WTC11 (cell line): ENCODE results near the gene LGSN. TPM values are rescaled to one million over a fixed set of nuclear protein-coding genes. Genes with fewer than 3 reads are reported as not detected.
"Not testable (repeated sequence)": the region's sequence is repeated elsewhere in the genome, so short reads cannot be mapped to it uniquely, and the experiment has no call there.

ENCODE experiments used
- ATAC-seq: fragments of 200-7000 bp; cut with Tn5 transposase; 2 replicates; pipeline ENCODE4 v1.10.0; 2021; ENCODE audit warnings: mild to moderate bottlenecking, moderate library complexity
- CTCF ChIA-PET: fragments of 300-600 bp; sonication (Branson Sonifier 250); formaldehyde crosslinking; loops from one replicate; lab custom pipeline; 2021; ENCODE audit warnings: antibody characterized with exemption; lab: Charles Lee
- POLR2A ChIA-PET: fragments of 350-600 bp; sonication (Branson Sonifier 250); formaldehyde crosslinking; loops from one replicate; lab custom pipeline; 2021; ENCODE audit warnings: antibody characterized with exemption; lab: Charles Lee
- DNase-seq: peaks from one replicate; pipeline ENCODE4 v3.0.0; 2021; ENCODE audit warnings: low spot score
- H3K27ac Mint-ChIP-seq: 2 replicates; pipeline ENCODE4 v1.8.0; 2021; ENCODE audit warnings: mixed read lengths
- H3K27me3 Mint-ChIP-seq: 2 replicates; pipeline ENCODE4 v1.8.0; 2021; ENCODE audit warnings: low read depth, mild to moderate bottlenecking, moderate library complexity, mixed read lengths
- H3K36me3 Mint-ChIP-seq: 2 replicates; pipeline ENCODE4 v1.8.0; 2021; ENCODE audit warnings: mixed read lengths
- H3K4me1 Mint-ChIP-seq: 2 replicates; pipeline ENCODE4 v1.8.0; 2022; ENCODE audit warnings: mixed read lengths
- H3K4me3 Mint-ChIP-seq: 2 replicates; pipeline ENCODE4 v1.8.0; 2021; ENCODE audit warnings: mild to moderate bottlenecking, moderate library complexity, mixed read lengths
- H3K9me3 Mint-ChIP-seq: 2 replicates; pipeline ENCODE4 v1.8.0; 2021; ENCODE audit warnings: mixed read lengths
- AFF4 ChIP-seq: sonication (generic); formaldehyde crosslinking; IDR thresholded peaks from 2 replicates; pipeline ENCODE4 v1.8.1; 2023; ENCODE audit warnings: mild to moderate bottlenecking, missing genetic modification reagents, borderline replicate concordance
- CBFB ChIP-seq: sonication (generic); formaldehyde crosslinking; IDR thresholded peaks from 2 replicates; pipeline ENCODE4 v1.8.1; 2022; ENCODE audit warnings: mild to moderate bottlenecking, low read depth, missing genetic modification reagents
- CREB1 ChIP-seq: sonication (generic); formaldehyde crosslinking; IDR thresholded peaks from 2 replicates; pipeline ENCODE4 v1.8.0; 2023; ENCODE audit warnings: mild to moderate bottlenecking, missing genetic modification reagents
- CREM ChIP-seq: sonication (generic); formaldehyde crosslinking; IDR thresholded peaks from 2 replicates; pipeline ENCODE4 v1.8.1; 2022; ENCODE audit warnings: mild to moderate bottlenecking, missing genetic modification reagents, moderate library complexity
- NFATC4 ChIP-seq: fragments of 250-450 bp; sonication (Bioruptor Pico); IDR thresholded peaks from 2 replicates; pipeline ENCODE4 v1.9.0; 2021; ENCODE audit warnings: mild to moderate bottlenecking
- ZNF121 ChIP-seq: sonication (generic); formaldehyde crosslinking; IDR thresholded peaks from 2 replicates; pipeline ENCODE4 v1.8.0; 2023; ENCODE audit warnings: missing genetic modification reagents
- ZNF396 ChIP-seq: fragments of 250-450 bp; sonication (Bioruptor Pico); IDR thresholded peaks from 2 replicates; pipeline ENCODE4 v1.8.0; 2021; ENCODE audit warnings: mild to moderate bottlenecking, moderate library complexity, borderline replicate concordance
- ZNF423 ChIP-seq: fragments of 250-450 bp; sonication (Bioruptor Pico); IDR thresholded peaks from 2 replicates; pipeline ENCODE4 v2.1.2; 2022; ENCODE audit warnings: mild to moderate bottlenecking, moderate library complexity
- ZNF671 ChIP-seq: fragments of 250-450 bp; sonication (Bioruptor Pico); IDR thresholded peaks from 2 replicates; pipeline ENCODE4 v1.8.0; 2021; ENCODE audit warnings: mild to moderate bottlenecking
- total RNA-seq: library from RNA; stranded (reverse); gene quantifications from 3 replicates; pipeline ENCODE4 v1.2.3, GENCODE V29; 2021
- TF ChIP-seq, protein P1 (sequence below): fragments of 250-450 bp; sonication (Bioruptor Pico); IDR thresholded peaks from 2 replicates; pipeline ENCODE4 v1.8.0; 2021; ENCODE audit warnings: mild to moderate bottlenecking
- TF ChIP-seq, protein P2 (sequence below): sonication (generic); formaldehyde crosslinking; IDR thresholded peaks from 2 replicates; pipeline ENCODE4 v1.8.0; 2022; ENCODE audit warnings: missing genetic modification reagents
- TF ChIP-seq, protein P3 (sequence below): sonication (generic); formaldehyde crosslinking; IDR thresholded peaks from 2 replicates; pipeline ENCODE4 v1.8.0; 2023; ENCODE audit warnings: missing genetic modification reagents, mild to moderate bottlenecking, borderline replicate concordance

The LGSN gene
- total RNA-seq, 1 experiment from 2014 or later: 0.35 TPM

GRCh38 chr6:63340351-63340750 lies 20.6 kb upstream of the LGSN start:
- Mint-ChIP-seq H3K27ac (no peak overlapping the region), H3K4me3 (no peak overlapping the region), H3K9me3 (peaks cover 44% of the 10 kb centered on the region), H3K27me3 (peaks cover 8% of the 10 kb centered on the region), H3K36me3 (peaks cover 11% of the 10 kb centered on the region), H3K4me1 (no peaks in the 10 kb centered on the region)
- DNase-seq (no peak), ATAC-seq (no peak)
- ChIA-PET CTCF (interaction anchor here (0.7 kb wide), 1 partner anchor 463 kb away, joined by 3 read pairs; no protein-coding TSS in a partner anchor), POLR2A (no interaction called here)
- no peak for TF ChIP-seq CREB1 (CRISPR knock-in tag)
- TF ChIP-seq, protein P1, sequence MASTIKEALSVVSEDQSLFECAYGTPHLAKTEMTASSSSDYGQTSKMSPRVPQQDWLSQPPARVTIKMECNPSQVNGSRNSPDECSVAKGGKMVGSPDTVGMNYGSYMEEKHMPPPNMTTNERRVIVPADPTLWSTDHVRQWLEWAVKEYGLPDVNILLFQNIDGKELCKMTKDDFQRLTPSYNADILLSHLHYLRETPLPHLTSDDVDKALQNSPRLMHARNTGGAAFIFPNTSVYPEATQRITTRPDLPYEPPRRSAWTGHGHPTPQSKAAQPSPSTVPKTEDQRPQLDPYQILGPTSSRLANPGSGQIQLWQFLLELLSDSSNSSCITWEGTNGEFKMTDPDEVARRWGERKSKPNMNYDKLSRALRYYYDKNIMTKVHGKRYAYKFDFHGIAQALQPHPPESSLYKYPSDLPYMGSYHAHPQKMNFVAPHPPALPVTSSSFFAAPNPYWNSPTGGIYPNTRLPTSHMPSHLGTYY: no peak
- no peak for TF ChIP-seq CBFB (CRISPR knock-in tag)
- TF ChIP-seq ZNF396: no peak
- TF ChIP-seq ZNF671 (CRISPR knock-in tag): no peak
- TF ChIP-seq, protein P2, sequence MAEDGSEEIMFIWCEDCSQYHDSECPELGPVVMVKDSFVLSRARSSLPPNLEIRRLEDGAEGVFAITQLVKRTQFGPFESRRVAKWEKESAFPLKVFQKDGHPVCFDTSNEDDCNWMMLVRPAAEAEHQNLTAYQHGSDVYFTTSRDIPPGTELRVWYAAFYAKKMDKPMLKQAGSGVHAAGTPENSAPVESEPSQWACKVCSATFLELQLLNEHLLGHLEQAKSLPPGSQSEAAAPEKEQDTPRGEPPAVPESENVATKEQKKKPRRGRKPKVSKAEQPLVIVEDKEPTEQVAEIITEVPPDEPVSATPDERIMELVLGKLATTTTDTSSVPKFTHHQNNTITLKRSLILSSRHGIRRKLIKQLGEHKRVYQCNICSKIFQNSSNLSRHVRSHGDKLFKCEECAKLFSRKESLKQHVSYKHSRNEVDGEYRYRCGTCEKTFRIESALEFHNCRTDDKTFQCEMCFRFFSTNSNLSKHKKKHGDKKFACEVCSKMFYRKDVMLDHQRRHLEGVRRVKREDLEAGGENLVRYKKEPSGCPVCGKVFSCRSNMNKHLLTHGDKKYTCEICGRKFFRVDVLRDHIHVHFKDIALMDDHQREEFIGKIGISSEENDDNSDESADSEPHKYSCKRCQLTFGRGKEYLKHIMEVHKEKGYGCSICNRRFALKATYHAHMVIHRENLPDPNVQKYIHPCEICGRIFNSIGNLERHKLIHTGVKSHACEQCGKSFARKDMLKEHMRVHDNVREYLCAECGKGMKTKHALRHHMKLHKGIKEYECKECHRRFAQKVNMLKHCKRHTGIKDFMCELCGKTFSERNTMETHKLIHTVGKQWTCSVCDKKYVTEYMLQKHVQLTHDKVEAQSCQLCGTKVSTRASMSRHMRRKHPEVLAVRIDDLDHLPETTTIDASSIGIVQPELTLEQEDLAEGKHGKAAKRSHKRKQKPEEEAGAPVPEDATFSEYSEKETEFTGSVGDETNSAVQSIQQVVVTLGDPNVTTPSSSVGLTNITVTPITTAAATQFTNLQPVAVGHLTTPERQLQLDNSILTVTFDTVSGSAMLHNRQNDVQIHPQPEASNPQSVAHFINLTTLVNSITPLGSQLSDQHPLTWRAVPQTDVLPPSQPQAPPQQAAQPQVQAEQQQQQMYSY: no peak
- no peak for TF ChIP-seq ZNF423 (CRISPR knock-in tag)
- no peak for TF ChIP-seq ZNF121 (CRISPR knock-in tag)
- no peak for TF ChIP-seq CREM (CRISPR knock-in tag)
- TF ChIP-seq AFF4 (CRISPR knock-in tag): no peak
- TF ChIP-seq, protein P3, sequence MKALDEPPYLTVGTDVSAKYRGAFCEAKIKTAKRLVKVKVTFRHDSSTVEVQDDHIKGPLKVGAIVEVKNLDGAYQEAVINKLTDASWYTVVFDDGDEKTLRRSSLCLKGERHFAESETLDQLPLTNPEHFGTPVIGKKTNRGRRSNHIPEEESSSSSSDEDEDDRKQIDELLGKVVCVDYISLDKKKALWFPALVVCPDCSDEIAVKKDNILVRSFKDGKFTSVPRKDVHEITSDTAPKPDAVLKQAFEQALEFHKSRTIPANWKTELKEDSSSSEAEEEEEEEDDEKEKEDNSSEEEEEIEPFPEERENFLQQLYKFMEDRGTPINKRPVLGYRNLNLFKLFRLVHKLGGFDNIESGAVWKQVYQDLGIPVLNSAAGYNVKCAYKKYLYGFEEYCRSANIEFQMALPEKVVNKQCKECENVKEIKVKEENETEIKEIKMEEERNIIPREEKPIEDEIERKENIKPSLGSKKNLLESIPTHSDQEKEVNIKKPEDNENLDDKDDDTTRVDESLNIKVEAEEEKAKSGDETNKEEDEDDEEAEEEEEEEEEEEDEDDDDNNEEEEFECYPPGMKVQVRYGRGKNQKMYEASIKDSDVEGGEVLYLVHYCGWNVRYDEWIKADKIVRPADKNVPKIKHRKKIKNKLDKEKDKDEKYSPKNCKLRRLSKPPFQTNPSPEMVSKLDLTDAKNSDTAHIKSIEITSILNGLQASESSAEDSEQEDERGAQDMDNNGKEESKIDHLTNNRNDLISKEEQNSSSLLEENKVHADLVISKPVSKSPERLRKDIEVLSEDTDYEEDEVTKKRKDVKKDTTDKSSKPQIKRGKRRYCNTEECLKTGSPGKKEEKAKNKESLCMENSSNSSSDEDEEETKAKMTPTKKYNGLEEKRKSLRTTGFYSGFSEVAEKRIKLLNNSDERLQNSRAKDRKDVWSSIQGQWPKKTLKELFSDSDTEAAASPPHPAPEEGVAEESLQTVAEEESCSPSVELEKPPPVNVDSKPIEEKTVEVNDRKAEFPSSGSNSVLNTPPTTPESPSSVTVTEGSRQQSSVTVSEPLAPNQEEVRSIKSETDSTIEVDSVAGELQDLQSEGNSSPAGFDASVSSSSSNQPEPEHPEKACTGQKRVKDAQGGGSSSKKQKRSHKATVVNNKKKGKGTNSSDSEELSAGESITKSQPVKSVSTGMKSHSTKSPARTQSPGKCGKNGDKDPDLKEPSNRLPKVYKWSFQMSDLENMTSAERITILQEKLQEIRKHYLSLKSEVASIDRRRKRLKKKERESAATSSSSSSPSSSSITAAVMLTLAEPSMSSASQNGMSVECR (CRISPR knock-in tag): no peak
- TF ChIP-seq NFATC4 (CRISPR knock-in tag): no peak

DNA sequence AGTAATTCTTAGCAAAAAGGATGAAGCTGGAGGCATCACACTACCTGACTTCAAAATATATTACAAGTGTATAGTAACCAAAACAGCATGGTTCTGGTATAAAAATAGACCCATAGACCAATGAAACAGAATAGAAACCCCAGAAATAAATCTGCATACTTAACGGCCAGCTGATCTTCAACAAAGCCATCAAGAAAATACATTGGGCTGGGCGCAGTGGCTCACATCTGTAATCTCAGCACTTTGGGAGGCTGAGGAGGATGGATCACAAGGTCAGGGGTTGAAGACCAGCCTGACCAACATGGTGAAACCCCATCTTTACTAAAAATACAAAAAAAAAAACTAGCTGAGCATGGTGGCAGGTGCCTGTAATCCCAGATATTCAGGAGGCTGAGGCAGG lies 14.9 kb upstream of the LGSN start:
- Mint-ChIP-seq H3K36me3 (peaks cover 33% of the 10 kb centered on the region), H3K9me3 (peaks cover 61% of the 10 kb centered on the region), H3K4me1 (peaks cover 28% of the 10 kb centered on the region), H3K27me3 (peaks cover 28% of the 10 kb centered on the region)
- CTCF ChIA-PET, ATAC-seq, POLR2A ChIA-PET, H3K4me3 Mint-ChIP-seq, DNase-seq, H3K27ac Mint-ChIP-seq: not testable (repeated sequence)
